IMR-90 (cell line): ENCODE measurements around the gene LIMCH1. TPM values are rescaled to one million over a fixed set of nuclear protein-coding genes. Genes with fewer than 3 reads are reported as not detected.

Experiments
- ATAC-seq: fragments of 200-7000 bp; cut with Tn5 transposase; 2 replicates; pipeline ENCODE4 v1.9.1; 2020; ENCODE audit warnings: low read depth, mild to moderate bottlenecking, moderate library complexity
- BruUV-seq: library from RNA; stranded (reverse); fragments of 400-500 nt; replicated peaks from 2 replicates; lab custom pipeline; 2021; lab: Mats Ljungman, UMichigan
- CTCF ChIA-PET: fragments of 300-600 bp; formaldehyde crosslinking; extraction: SDS; loops from one replicate; lab custom pipeline; 2021; ENCODE audit warnings: antibody characterized with exemption; lab: Yijun Ruan, JAX
- POLR2A ChIA-PET: fragments of 300-600 bp; sonication (Branson Sonifier 250); formaldehyde crosslinking; loops from one replicate; lab custom pipeline; 2022; ENCODE audit warnings: antibody characterized with exemption; ENCODE audit not compliant: unreplicated experiment; lab: Charles Lee
- DNase-seq: peaks from one replicate; pipeline ENCODE4 v3.0.0; 2013
- H2AFZ ChIP-seq: replicated peaks from 2 replicates; pipeline ENCODE3; 2013; ENCODE audit warnings: low read length, mild to moderate bottlenecking; ENCODE audit not compliant: poor library complexity
- H2AK5ac ChIP-seq: 2 replicates; pipeline ENCODE4 v1.6.1; 2013; ENCODE audit warnings: low read depth, low read length, inconsistent platforms
- H2AK9ac ChIP-seq: replicated peaks from 2 replicates; pipeline ENCODE3; 2013; ENCODE audit warnings: mild to moderate bottlenecking, low read depth, low read length, moderate library complexity; ENCODE audit not compliant: poor library complexity
- H2BK120ac ChIP-seq: 2 replicates; pipeline ENCODE4 v1.6.1; 2013; ENCODE audit warnings: low read depth, low read length, inconsistent platforms
- H2BK15ac ChIP-seq: 3 replicates; pipeline ENCODE4 v1.6.1; 2013; ENCODE audit warnings: low read depth, low read length, inconsistent platforms
- H2BK20ac ChIP-seq: 2 replicates; pipeline ENCODE4 v1.6.1; 2013; ENCODE audit warnings: low read depth, mild to moderate bottlenecking, inconsistent platforms, low read length, moderate library complexity
- H2BK5ac ChIP-seq: 2 replicates; pipeline ENCODE4 v1.6.1; 2013; ENCODE audit warnings: mild to moderate bottlenecking, low read depth, low read length, inconsistent platforms; ENCODE audit not compliant: poor library complexity, severe bottlenecking
- H3K14ac ChIP-seq: replicated peaks from 2 replicates; pipeline ENCODE4 v1.6.1; 2013; ENCODE audit warnings: low read depth, low read length, inconsistent platforms
- H3K18ac ChIP-seq: 2 replicates; pipeline ENCODE4 v1.6.1; 2013; ENCODE audit warnings: low read depth, low read length, control low read depth
- H3K23ac ChIP-seq: 2 replicates; pipeline ENCODE4 v1.6.1; 2013; ENCODE audit warnings: low read depth, low read length, inconsistent platforms
- H3K27ac ChIP-seq: 2 replicates; pipeline ENCODE4 v1.5.1; 2013; ENCODE audit warnings: mild to moderate bottlenecking, control low read depth, low read length; ENCODE audit not compliant: insufficient read depth
- H3K27me3 ChIP-seq: 2 replicates; pipeline ENCODE4 v1.6.1; 2013; ENCODE audit warnings: low read length; ENCODE audit not compliant: control insufficient read depth, insufficient read depth
- H3K36me3 ChIP-seq: 2 replicates; pipeline ENCODE4 v1.6.1; 2013; ENCODE audit warnings: low read length, mixed read lengths; ENCODE audit not compliant: control insufficient read depth, insufficient read depth
- H3K4ac ChIP-seq: 2 replicates; pipeline ENCODE4 v1.6.1; 2013; ENCODE audit warnings: low read depth, low read length, inconsistent platforms
- H3K4me1 ChIP-seq: 2 replicates; pipeline ENCODE4 v1.6.1; 2013; ENCODE audit warnings: low read length, mixed read lengths; ENCODE audit not compliant: control insufficient read depth, insufficient read depth
- H3K4me2 ChIP-seq: 2 replicates; pipeline ENCODE4 v1.6.1; 2013; ENCODE audit warnings: low read depth, mild to moderate bottlenecking, control low read depth, low read length, moderate library complexity
- H3K4me3 ChIP-seq: 2 replicates; pipeline ENCODE4 v1.5.1; 2013; ENCODE audit warnings: low read depth, mild to moderate bottlenecking, control low read depth, low read length, moderate library complexity; ENCODE audit not compliant: insufficient read depth
- H3K56ac ChIP-seq: 2 replicates; pipeline ENCODE4 v1.6.1; 2013; ENCODE audit warnings: low read length, inconsistent platforms; ENCODE audit not compliant: insufficient read depth; ENCODE audit errors: extremely low read depth
- H3K79me1 ChIP-seq, 2 experiments: 2 replicates each; pipeline ENCODE4 v1.6.1; 2013; ENCODE audit warnings: low read length in 2 of 2, inconsistent platforms in 1 of 2, low read depth in 1 of 2
- H3K9ac ChIP-seq: 2 replicates; pipeline ENCODE4 v1.6.1; 2013; ENCODE audit warnings: low read depth, low read length, control low read depth
- H3K9me1 ChIP-seq: 2 replicates; pipeline ENCODE4 v1.6.1; 2013; ENCODE audit warnings: low read length, inconsistent platforms; ENCODE audit not compliant: insufficient read depth
- H3K9me3 ChIP-seq: 2 replicates; pipeline ENCODE4 v1.6.1; 2013; ENCODE audit warnings: low read length; ENCODE audit not compliant: control insufficient read depth, insufficient read depth
- H4K20me1 ChIP-seq: 2 replicates; pipeline ENCODE4 v1.6.1; 2013; ENCODE audit warnings: low read length, inconsistent platforms; ENCODE audit not compliant: insufficient read depth
- H4K5ac ChIP-seq: 2 replicates; pipeline ENCODE4 v1.6.1; 2013; ENCODE audit warnings: mild to moderate bottlenecking, low read depth, low read length, control low read depth
- H4K8ac ChIP-seq, 2 experiments: 2 replicates each; pipeline ENCODE4 v1.6.1; 2013; ENCODE audit warnings: low read depth in 2 of 2, low read length in 2 of 2, control low read depth in 1 of 2, inconsistent platforms in 1 of 2
- H4K91ac ChIP-seq: 2 replicates; pipeline ENCODE4 v1.6.1; 2013; ENCODE audit warnings: low read depth, low read length, inconsistent platforms; ENCODE audit not compliant: insufficient read depth
- BHLHE40 ChIP-seq: fragments of 150-350 bp; IDR thresholded peaks from 2 replicates; pipeline ENCODE4 v1.6.1; 2016; ENCODE audit warnings: mild to moderate bottlenecking, low read depth, low read length
- CEBPB ChIP-seq: IDR thresholded peaks from 2 replicates; pipeline ENCODE4 v1.6.1; 2012; ENCODE audit warnings: low read depth, low read length, improper control_type of control experiment
- CHD1 ChIP-seq: IDR thresholded peaks from 2 replicates; pipeline ENCODE4 v1.6.1; 2012; ENCODE audit warnings: low read depth, low read length, improper control_type of control experiment
- FOS ChIP-seq: fragments of 150-350 bp; IDR thresholded peaks from 2 replicates; pipeline ENCODE4 v1.6.1; 2016; ENCODE audit warnings: low read depth, low read length
- MAFK ChIP-seq: IDR thresholded peaks from 2 replicates; pipeline ENCODE4 v1.6.1; 2012; ENCODE audit warnings: low read depth, low read length, improper control_type of control experiment
- MAZ ChIP-seq: IDR thresholded peaks from 2 replicates; pipeline ENCODE4 v1.6.1; 2012; ENCODE audit warnings: low read depth, mild to moderate bottlenecking, low read length, improper control_type of control experiment, moderate library complexity, borderline replicate concordance
- MXI1 ChIP-seq: IDR thresholded peaks from 2 replicates; pipeline ENCODE4 v1.6.1; 2012; ENCODE audit warnings: low read depth, mild to moderate bottlenecking, low read length, moderate library complexity, borderline replicate concordance
- NFE2L2 ChIP-seq: fragments of 150-350 bp; IDR thresholded peaks from 2 replicates; pipeline ENCODE4 v1.6.1; 2016; ENCODE audit warnings: low read depth, mild to moderate bottlenecking, low read length
- POLR2A ChIP-seq: IDR thresholded peaks from 2 replicates; pipeline ENCODE4 v1.6.1; 2012; ENCODE audit warnings: mild to moderate bottlenecking, low read depth, low read length
- RAD21 ChIP-seq: IDR thresholded peaks from 2 replicates; pipeline ENCODE4 v1.6.1; 2012; ENCODE audit warnings: low read length, improper control_type of control experiment
- RCOR1 ChIP-seq: IDR thresholded peaks from 2 replicates; pipeline ENCODE4 v1.6.1; 2012; ENCODE audit warnings: mild to moderate bottlenecking, low read length, improper control_type of control experiment; ENCODE audit not compliant: insufficient replicate concordance
- RFX5 ChIP-seq: IDR thresholded peaks from 2 replicates; pipeline ENCODE4 v1.8.0; 2012; ENCODE audit warnings: low read depth, mild to moderate bottlenecking, low read length, moderate library complexity
- SMC3 ChIP-seq: fragments of 150-350 bp; IDR thresholded peaks from 2 replicates; pipeline ENCODE4 v1.6.1; 2016; ENCODE audit warnings: low read depth, mild to moderate bottlenecking, antibody characterized with exemption, low read length, moderate library complexity
- WGBS, 2 experiments: methylation state at CpG; one replicate each; pipeline versions ENCODE4 v1.1.5 to v1.1.7; 2013; ENCODE audit warnings: missing lambda C conversion rate in 2 of 2; ENCODE audit not compliant: insufficient read length in 1 of 2; ENCODE audit errors: extremely low coverage in 2 of 2; 5-methylcytosine and 5-hydroxymethylcytosine counted together
- dilution Hi-C: fragments of 300-500 bp; cut with HindIII; formaldehyde crosslinking; loops from one replicate; pipeline ENCODE4 v1.14.3; 2018; ENCODE audit warnings: low sequenced_read_pairs; ENCODE audit not compliant: unreplicated experiment
- in situ Hi-C: fragments of 300-500 bp; cut with MboI; formaldehyde crosslinking; loops from 3 replicates; pipeline ENCODE4 v1.14.3; 2019; ENCODE audit warnings: low sequenced_read_pairs, inconsistent platforms, mixed read lengths
- intact Hi-C: fragments of 100-400 bp; cut with micrococcal nuclease; formaldehyde crosslinking; loops from 2 replicates; pipeline ENCODE4 v1.10.0; 2022
- polyA plus RNA-seq, 3 experiments: library from polyadenylated mRNA; depleted of rRNA; stranded (reverse); fragments of >200 nt; gene quantifications; 2 replicates each; pipeline ENCODE4 v1.2.3, GENCODE V29; 2012; ENCODE audit warnings: low replicate concordance in 1 of 3
- total RNA-seq: library from RNA; depleted of rRNA; stranded (reverse); fragments of >200 nt; gene quantifications from 2 replicates; pipeline ENCODE4 v1.2.3, GENCODE V29; 2012
- TF ChIP-seq, protein P1 (sequence below): fragments of 150-350 bp; IDR thresholded peaks from 2 replicates; pipeline ENCODE4 v1.6.1; 2017; ENCODE audit warnings: mild to moderate bottlenecking, antibody characterized with exemption, low read length, low read depth
- TF ChIP-seq, protein P2 (sequence below): conservative IDR thresholded peaks from 2 replicates; pipeline ENCODE4 v1.5.1; 2012; ENCODE audit warnings: mild to moderate bottlenecking, low read depth, low read length, improper control_type of control experiment
- TF ChIP-seq, protein P3 (sequence below): fragments of 150-350 bp; IDR thresholded peaks from 2 replicates; pipeline ENCODE4 v1.6.1; 2016; ENCODE audit warnings: low read depth, mild to moderate bottlenecking, low read length, moderate library complexity, borderline replicate concordance

The LIMCH1 gene
- total and polyA plus RNA-seq, 2 of the 4 experiments (the other 2 are of a cell fraction) = 0.89 to 2.9 TPM

DNA sequence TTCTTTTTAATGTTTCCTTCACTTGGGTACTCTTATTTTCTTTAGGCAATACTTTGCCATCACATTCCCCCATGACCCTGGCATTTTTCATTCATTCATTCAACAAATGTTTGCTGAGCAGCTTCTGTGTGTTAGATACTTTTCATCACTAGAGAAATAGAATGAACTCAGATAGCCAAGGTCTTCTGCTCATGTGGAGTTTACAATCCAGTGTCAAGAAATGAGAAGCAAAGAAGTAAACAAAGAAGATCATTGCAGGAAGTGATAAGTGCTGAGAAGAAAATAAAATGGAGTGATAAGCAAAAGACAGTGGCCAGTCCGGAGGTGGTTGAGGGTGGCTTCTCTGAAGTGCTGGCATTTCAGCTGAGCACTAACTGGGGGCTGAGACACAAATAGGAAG lies 63.1 kb downstream of the LIMCH1 start:
- TF ChIP-seq MAFK (no peak), RAD21 (no peak), MXI1 (no peak), CHD1 (no peak), NFE2L2 (no peak), RFX5 (no peak), FOS (no peak), SMC3 (no peak), MAZ (no peak), RCOR1 (no peak), CEBPB (no peak), POLR2A (no peak), BHLHE40 (no peak)
- TF ChIP-seq, protein P1, sequence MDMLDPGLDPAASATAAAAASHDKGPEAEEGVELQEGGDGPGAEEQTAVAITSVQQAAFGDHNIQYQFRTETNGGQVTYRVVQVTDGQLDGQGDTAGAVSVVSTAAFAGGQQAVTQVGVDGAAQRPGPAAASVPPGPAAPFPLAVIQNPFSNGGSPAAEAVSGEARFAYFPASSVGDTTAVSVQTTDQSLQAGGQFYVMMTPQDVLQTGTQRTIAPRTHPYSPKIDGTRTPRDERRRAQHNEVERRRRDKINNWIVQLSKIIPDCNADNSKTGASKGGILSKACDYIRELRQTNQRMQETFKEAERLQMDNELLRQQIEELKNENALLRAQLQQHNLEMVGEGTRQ = no peak
- TF ChIP-seq, protein P2, sequence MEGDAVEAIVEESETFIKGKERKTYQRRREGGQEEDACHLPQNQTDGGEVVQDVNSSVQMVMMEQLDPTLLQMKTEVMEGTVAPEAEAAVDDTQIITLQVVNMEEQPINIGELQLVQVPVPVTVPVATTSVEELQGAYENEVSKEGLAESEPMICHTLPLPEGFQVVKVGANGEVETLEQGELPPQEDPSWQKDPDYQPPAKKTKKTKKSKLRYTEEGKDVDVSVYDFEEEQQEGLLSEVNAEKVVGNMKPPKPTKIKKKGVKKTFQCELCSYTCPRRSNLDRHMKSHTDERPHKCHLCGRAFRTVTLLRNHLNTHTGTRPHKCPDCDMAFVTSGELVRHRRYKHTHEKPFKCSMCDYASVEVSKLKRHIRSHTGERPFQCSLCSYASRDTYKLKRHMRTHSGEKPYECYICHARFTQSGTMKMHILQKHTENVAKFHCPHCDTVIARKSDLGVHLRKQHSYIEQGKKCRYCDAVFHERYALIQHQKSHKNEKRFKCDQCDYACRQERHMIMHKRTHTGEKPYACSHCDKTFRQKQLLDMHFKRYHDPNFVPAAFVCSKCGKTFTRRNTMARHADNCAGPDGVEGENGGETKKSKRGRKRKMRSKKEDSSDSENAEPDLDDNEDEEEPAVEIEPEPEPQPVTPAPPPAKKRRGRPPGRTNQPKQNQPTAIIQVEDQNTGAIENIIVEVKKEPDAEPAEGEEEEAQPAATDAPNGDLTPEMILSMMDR = no peak
- TF ChIP-seq, protein P3, sequence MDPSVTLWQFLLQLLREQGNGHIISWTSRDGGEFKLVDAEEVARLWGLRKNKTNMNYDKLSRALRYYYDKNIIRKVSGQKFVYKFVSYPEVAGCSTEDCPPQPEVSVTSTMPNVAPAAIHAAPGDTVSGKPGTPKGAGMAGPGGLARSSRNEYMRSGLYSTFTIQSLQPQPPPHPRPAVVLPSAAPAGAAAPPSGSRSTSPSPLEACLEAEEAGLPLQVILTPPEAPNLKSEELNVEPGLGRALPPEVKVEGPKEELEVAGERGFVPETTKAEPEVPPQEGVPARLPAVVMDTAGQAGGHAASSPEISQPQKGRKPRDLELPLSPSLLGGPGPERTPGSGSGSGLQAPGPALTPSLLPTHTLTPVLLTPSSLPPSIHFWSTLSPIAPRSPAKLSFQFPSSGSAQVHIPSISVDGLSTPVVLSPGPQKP = no peak
- H3K9ac ChIP-seq = no peak overlapping the region
- no peak overlapping the region for H3K56ac ChIP-seq
- no peak overlapping the region for H2AK9ac ChIP-seq
- in situ Hi-C loops (no loop called here), dilution Hi-C loops (no loop called here), intact Hi-C loops (no loop called here)
- H4K20me1 ChIP-seq = no peaks in the 10 kb centered on the region
- H2BK5ac ChIP-seq = no peak overlapping the region
- no CpG with 5 or more reads among the region's 1 CpG for WGBS, 2 experiments
- no peak overlapping the region for H3K27ac ChIP-seq
- POLR2A ChIA-PET = no interaction called here
- no peak overlapping the region for H3K14ac ChIP-seq
- CTCF ChIA-PET = interaction anchor here (0.9 kb wide), 1 partner anchor 9 kb away, joined by 4 read pairs; no protein-coding TSS in a partner anchor
- H2BK15ac ChIP-seq = no peak overlapping the region
- H3K9me1 ChIP-seq = no peaks in the 10 kb centered on the region
- no peak overlapping the region for H2AFZ ChIP-seq
- no peaks in the 10 kb centered on the region; the same call in 1 of the 2 replicates for H3K27me3 ChIP-seq
- H3K4me3 ChIP-seq = no peak overlapping the region
- no peak overlapping the region for H4K5ac ChIP-seq
- H3K9me3 ChIP-seq = no peaks in the 10 kb centered on the region
- H4K8ac ChIP-seq = no peak overlapping the region
- no peak for DNase-seq
- H2AK5ac ChIP-seq = no peak overlapping the region
- H3K4ac ChIP-seq = no peak overlapping the region
- BruUV-seq = no TSS peak
- H3K4me1 ChIP-seq = no peaks in the 10 kb centered on the region
- no peak overlapping the region for H3K23ac ChIP-seq
- no peaks in the 10 kb centered on the region for H3K79me1 ChIP-seq
- no peak overlapping the region for H2BK20ac ChIP-seq
- H3K18ac ChIP-seq = peak overlapping the region; percentile 52; the same call in 1 of the 2 replicates
- H3K36me3 ChIP-seq = no peaks in the 10 kb centered on the region
- no peak overlapping the region for H2BK120ac ChIP-seq
- no peak overlapping the region for H3K4me2 ChIP-seq
- no peak overlapping the region for H4K91ac ChIP-seq
- ATAC-seq = no peak
